Gastroesophageal sphincter (tissue), 3 donors: ENCODE results near the gene MARCO.

Source experiments
- CTCF ChIP-seq, 4 experiments: fragments of 200-600 bp in 2 of 4; fragments of 450-650 bp in 2 of 4; sonication (generic) in 1 of 4; IDR thresholded peaks; one replicate each; pipeline ENCODE4 v1.5.1; 2017 to 2019; ENCODE audit warnings: antibody characterized with exemption in 4 of 4, mild to moderate bottlenecking in 2 of 4, moderate library complexity in 2 of 4
- POLR2A ChIP-seq, 2 donors: fragments of 450-650 bp; IDR thresholded peaks; one replicate each; pipeline ENCODE4 v1.6.1; 2017; ENCODE audit warnings: antibody characterized with exemption in 2 of 2, mild to moderate bottlenecking in 2 of 2, moderate library complexity in 1 of 2

- no peak for TF ChIP-seq POLR2A (IDR thresholded peaks at IDR 0.05)
- no peak for TF ChIP-seq CTCF (IDR thresholded peaks at IDR 0.05)
These were observed 9.0 kb upstream of the MARCO start for GRCh38 chr2:118932949-118933348.
